Activated CD4-positive, alpha-beta T cell treated with anti-CD3 and anti-CD28 coated beads, Interleukin-2, amount 50 U/mL, for 4 hours (primary cell): ENCODE results near the gene GJB4.
"Not testable (repeated sequence)": the region's sequence is repeated elsewhere in the genome, so short reads cannot be mapped to it uniquely, and the experiment has no call there.

ENCODE experiments used
- DNase-seq, 2 experiments: peaks; one replicate each; pipeline ENCODE4 v3.0.0-alpha.2; 2020

The GJB4 gene

DNA sequence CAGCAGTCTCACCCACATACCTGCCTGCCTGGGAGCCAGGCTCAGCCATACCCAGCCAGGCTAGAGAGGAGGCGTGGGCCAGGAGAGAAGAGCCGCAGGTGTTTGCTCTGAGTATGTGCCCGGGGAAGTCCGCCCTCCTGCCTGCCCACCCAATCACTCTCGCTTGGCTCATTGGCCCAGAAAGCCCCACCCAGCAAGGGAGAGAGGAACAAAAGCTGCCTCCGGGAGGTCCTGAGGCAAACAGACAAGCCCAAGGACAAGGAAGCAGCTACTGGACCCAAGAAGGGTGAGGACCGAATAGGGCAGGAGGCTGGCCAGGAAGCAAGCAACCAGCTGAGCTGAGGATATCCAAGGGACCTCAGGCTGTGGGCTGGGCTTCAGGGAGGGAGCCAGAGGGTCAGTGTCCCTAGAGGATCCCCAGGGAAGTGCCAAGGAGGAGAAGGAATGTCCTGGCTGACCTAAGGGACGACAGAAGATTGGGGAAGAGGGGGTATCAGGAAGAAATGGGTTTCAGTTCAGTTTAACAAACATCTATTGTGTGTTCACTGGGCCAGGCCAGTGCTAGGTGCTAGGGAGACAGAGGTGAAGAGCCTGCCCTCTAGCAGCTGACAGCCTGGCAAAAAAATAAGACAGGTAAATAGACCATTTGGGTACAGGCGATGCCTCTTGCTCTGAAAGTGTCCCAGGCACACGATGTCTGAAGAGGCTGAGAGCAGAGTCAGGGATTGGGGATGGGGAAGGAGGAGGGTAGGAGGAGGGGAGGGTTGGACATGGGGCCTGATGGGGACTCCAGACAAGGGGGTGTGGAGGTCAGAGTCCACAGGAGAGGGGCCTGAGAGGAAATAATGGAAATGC is at the start of gene GJB4:
GJB4 (plus strand) TSS at position 238 of the 855 bp plus-strand sequence. CDS start 1,515 bp downstream, outside the sequence.
- no peak for DNase-seq

- DNase-seq: no peak
These were observed 48.7 kb upstream of the GJB4 start for GRCh38 chr1:34710812-34711211.

- no peak for DNase-seq
These were observed 48.1 kb upstream of the GJB4 start for GRCh38 chr1:34711485-34711884.

- no peak for DNase-seq
These were observed 47.4 kb upstream of the GJB4 start for GRCh38 chr1:34712007-34712688.

- no peak for DNase-seq
These were observed 46.1 kb upstream of the GJB4 start for GRCh38 chr1:34713443-34713842.

DNA sequence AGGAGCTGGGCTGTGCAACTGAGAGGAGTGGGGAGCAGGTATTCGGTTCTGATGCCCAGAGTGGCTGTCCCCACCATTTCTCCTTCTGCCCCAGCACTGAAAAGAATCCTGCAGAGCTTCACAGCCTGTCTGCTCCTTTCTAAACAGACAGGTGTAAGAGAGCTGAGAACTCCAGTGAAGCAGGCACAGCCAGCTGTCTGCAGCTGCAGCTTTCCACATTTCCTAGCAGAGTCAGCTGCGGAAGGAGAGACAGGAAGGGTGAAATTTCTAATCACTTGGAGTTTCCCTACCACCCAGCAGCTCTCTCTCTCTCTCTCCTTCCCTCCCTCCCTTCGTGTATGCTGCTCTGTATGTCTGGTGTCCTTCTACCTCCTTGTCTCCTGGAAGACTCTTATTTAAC is 45.2 kb upstream of the GJB4 start:
- no peak for DNase-seq

GRCh38 chr1:34715139-34715538 is 44.4 kb upstream of the GJB4 start:
- DNase-seq: no peak

GRCh38 chr1:34721241-34721640 is 38.3 kb upstream of the GJB4 start:
- DNase-seq: no peak

DNA sequence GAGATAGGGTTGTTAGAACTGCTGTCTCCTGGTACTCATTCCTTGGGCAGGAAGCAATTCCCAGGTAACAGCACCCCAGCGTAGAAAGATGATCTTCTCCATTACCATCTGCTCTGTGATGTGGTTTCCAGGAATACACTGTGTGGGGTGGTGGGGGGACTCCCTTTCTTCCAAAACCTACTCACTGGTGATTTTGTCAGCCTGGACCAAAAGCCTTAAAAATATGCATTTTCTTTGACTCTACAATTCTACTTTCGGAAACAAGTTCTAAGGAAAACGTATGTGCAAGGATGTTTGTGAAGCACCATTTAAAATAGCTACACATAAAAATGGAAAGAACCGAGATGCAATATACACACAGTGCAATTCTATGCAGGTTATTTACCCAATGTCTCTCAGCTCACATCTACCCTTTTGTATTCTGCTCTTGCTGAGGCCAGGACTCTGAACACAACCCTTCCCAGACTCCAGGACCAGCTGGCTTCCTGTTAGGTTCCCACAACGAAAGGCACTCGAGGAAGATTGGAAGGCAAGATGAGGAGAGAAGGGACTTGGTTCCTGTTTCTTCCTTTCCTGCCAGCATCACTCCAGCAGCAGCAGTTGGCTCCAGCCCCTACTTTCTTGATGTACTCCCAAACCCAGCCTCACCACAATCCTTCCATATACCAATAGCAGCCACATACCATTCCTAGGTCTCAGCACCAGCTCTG is 37.7 kb upstream of the GJB4 start:
- no peak for DNase-seq

DNA sequence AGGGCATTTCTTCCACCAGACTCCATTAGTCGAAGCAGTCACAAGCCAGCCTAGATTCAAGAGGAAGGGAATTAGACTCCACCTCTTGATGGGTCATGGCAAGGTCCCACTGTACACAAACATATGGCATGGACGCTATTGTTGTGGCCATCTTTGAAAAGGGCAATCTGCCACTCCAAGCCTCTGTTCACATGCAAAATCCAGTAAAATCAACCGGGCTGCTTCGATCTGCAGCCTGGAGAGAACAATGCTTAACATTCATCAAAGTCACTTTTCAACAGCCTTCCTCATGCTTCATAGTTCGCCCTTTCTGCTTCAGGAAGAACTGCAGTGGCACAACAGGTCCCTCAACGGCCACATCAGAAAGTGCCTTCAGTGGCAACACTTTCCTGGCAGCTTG is 32.7 kb upstream of the GJB4 start:
- no peak for DNase-seq

GRCh38 chr1:34730485-34730884 is 29.1 kb upstream of the GJB4 start:
- no peak for DNase-seq

DNA sequence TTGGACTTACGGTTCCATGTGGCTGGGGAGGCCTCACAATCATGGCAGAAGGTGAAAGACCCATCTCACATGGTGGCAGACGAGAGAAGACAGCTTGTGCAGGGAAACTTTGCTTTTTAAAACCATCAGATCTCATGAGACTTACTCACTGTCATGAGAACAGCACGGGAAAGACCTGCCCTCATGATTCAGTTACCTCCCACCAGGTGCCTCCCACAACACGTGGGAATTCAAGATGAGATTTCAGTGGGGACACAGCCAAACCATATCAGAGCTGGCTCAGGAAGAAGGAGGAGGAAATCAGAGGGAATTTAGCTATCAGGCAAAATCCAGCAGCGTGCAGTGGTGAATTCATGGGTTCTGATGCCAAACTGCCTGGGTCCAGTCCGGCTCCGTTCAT is 26.7 kb upstream of the GJB4 start:
- not testable (repeated sequence) for DNase-seq

GRCh38 chr1:34736692-34737091 is 22.8 kb upstream of the GJB4 start:
- no peak for DNase-seq

- not testable (repeated sequence) for DNase-seq
These were observed 22.3 kb upstream of the GJB4 start for GRCh38 chr1:34737236-34737635.

GRCh38 chr1:34739613-34740012 is 19.9 kb upstream of the GJB4 start:
- no peak for DNase-seq

GRCh38 chr1:34740161-34740868 is 19.2 kb upstream of the GJB4 start:
- no peak for DNase-seq

DNA sequence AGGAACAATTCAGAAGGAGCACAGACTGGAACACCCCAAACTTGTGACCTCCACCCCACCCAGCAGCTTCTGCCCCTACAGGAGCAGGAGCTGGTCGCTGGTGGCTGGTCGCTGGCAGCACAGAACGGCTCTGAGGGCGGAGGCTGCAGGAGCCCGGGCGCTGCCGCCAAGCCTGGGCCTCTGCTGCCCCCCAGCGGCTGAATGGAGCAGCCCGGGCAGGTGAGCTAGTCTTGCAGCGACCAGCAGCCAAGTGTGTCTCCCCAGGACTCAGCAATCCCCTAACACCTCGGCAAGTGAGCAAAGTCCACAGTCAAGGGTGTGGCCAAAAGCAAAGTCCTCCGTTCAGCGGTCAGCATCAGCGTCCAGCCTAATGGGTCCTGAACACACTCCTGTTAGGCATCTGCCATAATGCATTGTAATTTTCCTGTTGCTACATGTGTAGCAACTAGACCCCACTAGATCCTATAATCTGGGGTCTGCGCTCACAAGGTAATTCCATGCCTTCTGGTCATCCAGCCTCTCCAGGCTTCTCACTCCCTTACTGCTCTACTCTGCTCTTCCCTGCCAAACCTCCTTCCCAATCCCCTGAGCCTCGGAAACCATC is 16.8 kb upstream of the GJB4 start:
- DNase-seq: peak; percentile 64 to 67

GRCh38 chr1:34743775-34744174 is 15.8 kb upstream of the GJB4 start:
- DNase-seq: no peak

DNA sequence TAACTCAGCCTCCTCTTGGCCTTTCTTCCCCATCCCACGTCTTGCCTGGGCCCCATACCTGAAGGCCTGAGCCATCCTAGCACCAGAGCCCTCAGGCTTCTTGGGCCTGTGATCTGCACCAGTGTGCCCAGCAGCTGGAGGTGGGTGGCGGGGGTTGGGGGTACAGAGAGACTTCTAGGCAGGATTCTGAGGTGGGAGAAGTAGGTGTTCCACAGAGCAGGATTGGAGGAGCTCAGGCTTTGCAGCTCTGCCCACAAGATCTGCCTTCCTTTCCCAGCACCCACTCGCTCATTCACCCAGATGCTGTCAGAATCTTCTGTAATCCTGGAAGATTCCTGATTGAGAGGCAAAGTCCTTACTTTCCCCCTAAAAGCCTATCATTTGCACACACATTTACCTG is 14.7 kb upstream of the GJB4 start:
- DNase-seq: no peak

- no peak for DNase-seq
These were observed 13.9 kb upstream of the GJB4 start for GRCh38 chr1:34745666-34746065.

DNA sequence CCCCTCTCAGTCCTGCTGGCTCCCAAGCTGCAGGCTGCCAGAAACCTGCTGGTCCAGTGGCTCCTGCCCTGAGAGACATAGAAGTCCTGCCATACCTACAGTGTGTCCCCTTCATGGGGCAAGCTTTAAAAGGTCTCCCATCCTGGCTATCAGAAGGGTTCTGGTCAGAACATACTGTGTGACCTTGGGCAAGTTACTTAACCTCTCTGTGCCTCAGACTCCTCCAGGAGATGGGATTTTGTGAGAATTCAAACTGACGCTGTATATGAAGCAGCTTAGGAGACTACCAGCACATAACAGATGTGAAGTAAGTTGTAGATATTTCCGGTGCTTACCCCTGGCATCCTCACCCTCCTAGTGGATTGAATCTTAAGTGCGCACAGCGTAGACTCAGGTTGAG is 13.4 kb upstream of the GJB4 start:
- DNase-seq: no peak

GRCh38 chr1:34746785-34747637 is 12.5 kb upstream of the GJB4 start:
- no peak for DNase-seq
